Glomerular visceral epithelial cell (primary cell): Measurements from ENCODE around the gene CD47.

Source experiments
- DNase-seq: peaks from one replicate; pipeline ENCODE4 v3.0.0-alpha.2; 2016; ENCODE audit errors: extremely low spot score

CD47 gene

GRCh38 chr3:108013141-108014055, 77.4 kb downstream of the CD47 start:
- DNase-seq = no peak

- no peak for DNase-seq
Observed at GRCh38 chr3:108012304-108012703, 78.5 kb downstream of the CD47 start.

GRCh38 chr3:108011616-108012015, 79.2 kb downstream of the CD47 start:
- DNase-seq = no peak

GRCh38 chr3:108008931-108009639, 81.7 kb downstream of the CD47 start:
- DNase-seq = peak; percentile 96

DNA sequence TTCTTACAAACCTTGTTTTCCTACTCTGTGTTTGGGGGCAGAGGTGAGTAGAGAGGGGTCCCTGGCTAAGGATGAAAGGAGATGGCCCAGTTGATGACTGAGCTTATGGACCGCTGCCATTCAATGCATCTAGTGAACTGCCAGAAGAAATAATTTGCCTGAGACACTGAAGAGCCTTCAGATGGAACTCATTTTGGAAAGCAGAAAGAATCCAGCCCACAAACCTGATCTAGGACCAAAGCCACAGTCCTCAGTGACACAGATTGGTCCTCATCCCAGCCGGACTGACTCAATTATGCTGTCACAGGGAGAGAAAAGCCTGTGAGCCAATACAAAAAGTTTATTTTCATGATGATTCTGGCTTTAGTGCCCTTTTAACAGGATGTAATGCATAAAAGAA, 82.7 kb downstream of the CD47 start:
- no peak for DNase-seq

- no peak for DNase-seq
Observed at GRCh38 chr3:108006881-108007331, 83.9 kb downstream of the CD47 start.

- peak; percentile 74 for DNase-seq
Observed at GRCh38 chr3:108006077-108006771, 84.6 kb downstream of the CD47 start.

- DNase-seq = no peak
Observed at GRCh38 chr3:108004647-108005046, 86.2 kb downstream of the CD47 start.

DNA sequence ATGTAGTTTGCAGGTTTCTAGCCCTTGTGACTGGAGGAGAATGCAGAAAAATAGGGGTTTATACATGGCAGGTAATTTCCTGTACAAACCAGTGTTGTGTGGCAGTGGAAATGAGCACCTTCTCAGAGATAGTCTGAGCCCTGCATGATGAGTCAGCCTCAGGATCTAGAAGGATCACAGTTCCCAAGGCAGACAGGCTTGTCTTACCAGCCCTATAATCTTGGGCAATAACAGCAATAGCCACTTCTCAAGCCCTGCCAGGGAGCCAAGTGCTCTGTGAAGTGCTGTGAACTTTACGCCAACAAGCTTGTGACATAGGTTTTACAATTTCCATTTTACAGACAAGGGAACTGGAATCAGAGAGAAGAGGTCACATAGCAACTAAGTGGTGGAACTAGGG, 89.4 kb downstream of the CD47 start:
- DNase-seq = peak; percentile 50

DNA sequence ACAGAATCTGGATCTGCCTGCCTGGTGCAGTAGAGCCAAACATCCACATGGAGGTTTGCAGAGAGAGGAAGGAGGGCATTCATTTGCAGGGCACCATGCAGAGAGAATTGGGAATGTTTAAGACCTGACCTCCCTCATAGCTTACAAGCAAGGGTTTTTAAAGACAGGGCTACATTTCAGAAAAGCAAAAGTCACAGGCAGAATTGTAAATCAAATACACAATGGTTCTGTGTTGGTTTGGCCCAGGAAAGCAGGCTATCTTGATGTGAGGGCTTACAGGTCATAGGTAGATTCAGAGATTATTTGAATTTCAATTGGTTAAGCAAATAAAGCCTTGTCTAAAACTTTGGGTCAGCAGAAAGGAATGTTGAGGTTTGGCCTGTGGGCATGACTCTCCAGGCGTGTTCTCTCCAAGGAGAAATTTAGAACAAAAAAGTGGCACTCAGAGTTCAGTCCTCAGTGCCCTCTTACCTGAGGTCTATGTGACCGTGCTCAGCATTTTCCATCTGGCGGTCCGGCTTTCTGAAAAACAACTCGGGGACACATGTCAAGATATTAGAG, 91.5 kb downstream of the CD47 start:
- DNase-seq = peak; percentile 72

DNA sequence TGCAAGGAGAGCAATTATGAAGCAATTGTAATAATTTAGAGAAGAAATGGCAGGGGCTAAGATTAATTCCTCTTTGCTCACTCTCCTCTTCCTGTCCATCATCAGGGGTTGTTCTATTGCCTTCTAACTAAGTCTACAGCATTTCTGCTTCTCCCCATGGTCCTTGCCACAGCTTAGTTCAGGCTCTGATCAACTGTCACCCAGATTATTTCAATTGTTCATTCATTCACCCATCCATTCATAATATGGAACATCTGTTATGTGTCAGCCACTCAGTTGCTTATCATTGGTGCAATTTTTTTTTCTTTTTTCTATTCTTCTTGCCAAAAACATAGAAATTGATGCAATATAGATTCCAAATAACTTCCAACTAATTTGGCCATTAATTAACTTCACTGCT, 93.2 kb downstream of the CD47 start:
- DNase-seq = no peak

DNA sequence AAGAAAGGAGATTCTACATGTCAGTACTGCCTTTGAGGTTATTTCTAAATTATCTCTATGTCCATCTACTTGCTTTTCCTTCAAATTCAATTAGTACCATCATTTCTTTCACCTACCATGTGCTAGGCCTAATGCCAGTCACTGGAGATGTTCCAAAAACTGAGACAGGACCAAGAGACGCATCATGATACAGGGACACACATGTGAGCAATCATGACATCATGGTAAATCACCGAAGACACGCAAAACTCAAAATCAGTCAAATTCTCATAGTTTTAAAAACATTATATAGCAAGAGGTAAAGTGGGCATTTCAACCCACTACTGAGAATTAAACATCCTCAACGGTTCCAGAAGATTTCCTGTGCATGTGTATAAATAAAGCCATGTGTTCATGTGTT, 95.0 kb downstream of the CD47 start:
- no peak for DNase-seq

- no peak for DNase-seq
Observed at GRCh38 chr3:107994956-107995715, 95.7 kb downstream of the CD47 start.

DNA sequence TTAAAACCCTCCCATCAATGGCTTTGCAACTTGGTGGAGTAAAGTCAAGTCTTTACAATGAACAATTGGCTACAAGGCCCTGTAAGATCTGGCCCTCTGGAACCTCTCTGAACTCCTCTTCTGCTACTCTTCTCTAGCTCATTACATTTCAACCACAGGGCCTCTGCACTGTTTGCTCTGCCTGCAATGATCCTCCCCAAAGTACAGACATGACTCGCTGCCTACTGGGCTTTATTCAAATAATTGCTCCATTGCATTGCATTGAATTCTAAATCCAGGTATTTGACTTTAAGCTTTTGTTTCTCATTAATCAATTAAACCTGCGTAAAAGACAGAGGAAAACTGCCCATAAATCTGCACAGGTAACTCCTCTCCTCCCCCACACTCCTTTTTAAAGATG, 96.7 kb downstream of the CD47 start:
- no peak for DNase-seq

DNA sequence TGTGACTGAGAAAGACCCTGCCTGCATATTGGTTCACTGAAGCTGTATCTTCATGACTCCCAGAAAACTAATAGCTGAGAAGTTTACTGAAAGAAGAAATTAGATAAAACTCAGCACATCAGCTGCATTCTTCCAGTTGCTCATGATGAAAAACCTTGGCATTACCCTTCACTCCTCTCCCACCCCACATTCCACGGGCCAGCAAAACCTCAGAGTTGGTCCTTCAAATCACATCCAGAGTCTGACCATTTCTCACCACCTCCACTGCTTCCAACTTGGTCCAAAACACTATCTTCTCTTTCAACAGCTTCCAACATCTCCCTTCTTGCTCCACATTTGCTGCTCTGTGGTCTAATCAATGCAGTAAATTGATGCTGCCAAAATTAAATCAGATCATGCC, 97.1 kb downstream of the CD47 start:
- peak; percentile 52 for DNase-seq
